Stimulated activated naive CD8-positive, alpha-beta T cell treated with anti-CD3 and anti-CD28 coated beads, Interleukin-15, amount 100 ng/mL, for 72 hours (primary cell): ENCODE measurements around the gene TRUB2.
"Not testable (repeated sequence)": the region's sequence is repeated elsewhere in the genome, so short reads cannot be mapped to it uniquely, and the experiment has no call there.

Experiments
- ATAC-seq: fragments of 150-1000 bp; cut with Tn5 transposase; 2 replicates; pipeline ENCODE4 v1.10.0; 2021; ENCODE audit warnings: mild to moderate bottlenecking, moderate library complexity
- DNase-seq, 2 donors: peaks; one replicate each; pipeline ENCODE4 v3.0.0; 2021 to 2022
- H3K27ac Mint-ChIP-seq, 2 donors: one replicate each; pipeline ENCODE4 v1.8.0; 2022; ENCODE audit warnings: mild to moderate bottlenecking in 2 of 2, mixed read lengths in 2 of 2, moderate library complexity in 2 of 2
- H3K27me3 Mint-ChIP-seq: one replicate; pipeline ENCODE4 v1.8.0; 2022; ENCODE audit warnings: mixed read lengths
- H3K4me1 Mint-ChIP-seq: one replicate; pipeline ENCODE4 v1.8.0; 2022; ENCODE audit warnings: mild to moderate bottlenecking, mixed read lengths
- H3K4me3 Mint-ChIP-seq, 2 donors: one replicate each; pipeline ENCODE4 v1.8.0; 2022; ENCODE audit warnings: mild to moderate bottlenecking in 2 of 2, mixed read lengths in 2 of 2, moderate library complexity in 1 of 2
- H3K9me3 Mint-ChIP-seq, 2 donors: one replicate each; pipeline ENCODE4 v1.8.0; 2022; ENCODE audit warnings: mixed read lengths in 2 of 2

Gene TRUB2

GRCh38 chr9:128349125-128349524, 26.9 kb upstream of the TRUB2 start:
- Mint-ChIP-seq H3K27ac (no peak overlapping the region), H3K4me1 (no peaks in the 10 kb centered on the region), H3K27me3 (no peaks in the 10 kb centered on the region), H3K4me3 (no peak overlapping the region), H3K9me3 (no peaks in the 10 kb centered on the region)
- ATAC-seq, result no peak
- DNase-seq, result no peak

- DNase-seq, result no peak
- peaks cover 10% of the 10 kb centered on the region for H3K4me1 Mint-ChIP-seq
- no peaks in the 10 kb centered on the region for H3K9me3 Mint-ChIP-seq
- peak overlapping the region in 1 of 2 donors; percentile 71 for H3K27ac Mint-ChIP-seq
- no peaks in the 10 kb centered on the region for H3K27me3 Mint-ChIP-seq
- no peak overlapping the region for H3K4me3 Mint-ChIP-seq
- ATAC-seq, result no peak
These were observed 22.8 kb upstream of the TRUB2 start for GRCh38 chr9:128344931-128345605.

GRCh38 chr9:128343855-128344254, 21.6 kb upstream of the TRUB2 start:
- H3K27ac Mint-ChIP-seq, result no peak overlapping the region
- no peak overlapping the region for H3K4me3 Mint-ChIP-seq
- no peaks in the 10 kb centered on the region for H3K9me3 Mint-ChIP-seq
- no peaks in the 10 kb centered on the region for H3K27me3 Mint-ChIP-seq
- ATAC-seq (no peak), DNase-seq (no peak)
- H3K4me1 Mint-ChIP-seq, result peaks cover 15% of the 10 kb centered on the region

DNA sequence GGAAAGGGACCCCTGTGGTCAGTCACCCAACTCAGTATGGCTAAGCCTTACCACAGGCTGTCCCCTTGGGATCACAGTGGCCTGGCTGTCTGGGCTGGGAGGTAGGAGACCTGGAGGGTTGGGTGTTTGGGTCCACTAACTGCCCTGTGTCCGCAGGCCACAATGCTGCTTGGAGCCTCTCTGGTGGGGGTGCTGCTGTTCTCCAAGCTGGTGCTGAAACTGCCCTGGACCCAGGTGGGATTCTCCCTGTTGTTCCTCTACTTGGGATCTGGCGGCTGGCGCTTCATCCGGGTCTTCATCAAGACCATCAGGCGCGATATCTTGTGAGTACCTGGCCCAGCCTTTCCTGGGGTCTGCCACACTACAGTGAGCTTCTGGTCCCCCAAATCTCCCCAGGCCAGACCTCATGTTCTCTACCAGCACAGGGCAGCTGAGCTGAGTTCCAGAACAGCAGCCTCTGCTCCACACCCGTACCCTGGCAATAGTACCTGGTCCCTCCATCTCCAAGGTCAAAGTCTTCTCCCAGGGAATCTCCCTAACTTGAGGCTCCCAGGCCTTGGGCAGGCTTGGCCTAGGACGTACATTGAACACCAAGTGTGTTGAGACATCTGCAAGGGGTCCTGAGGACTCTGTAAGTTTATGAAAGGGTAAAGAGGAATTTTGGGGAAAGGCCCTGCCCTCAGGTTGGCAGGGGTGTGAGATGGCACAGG, 20.9 kb upstream of the TRUB2 start:
- H3K4me1 Mint-ChIP-seq, result peaks cover 15% of the 10 kb centered on the region
- H3K27me3 Mint-ChIP-seq, result no peaks in the 10 kb centered on the region
- no peak overlapping the region for H3K27ac Mint-ChIP-seq
- no peak for ATAC-seq
- H3K9me3 Mint-ChIP-seq, result no peaks in the 10 kb centered on the region
- DNase-seq, result no peak
- no peak overlapping the region for H3K4me3 Mint-ChIP-seq

DNA sequence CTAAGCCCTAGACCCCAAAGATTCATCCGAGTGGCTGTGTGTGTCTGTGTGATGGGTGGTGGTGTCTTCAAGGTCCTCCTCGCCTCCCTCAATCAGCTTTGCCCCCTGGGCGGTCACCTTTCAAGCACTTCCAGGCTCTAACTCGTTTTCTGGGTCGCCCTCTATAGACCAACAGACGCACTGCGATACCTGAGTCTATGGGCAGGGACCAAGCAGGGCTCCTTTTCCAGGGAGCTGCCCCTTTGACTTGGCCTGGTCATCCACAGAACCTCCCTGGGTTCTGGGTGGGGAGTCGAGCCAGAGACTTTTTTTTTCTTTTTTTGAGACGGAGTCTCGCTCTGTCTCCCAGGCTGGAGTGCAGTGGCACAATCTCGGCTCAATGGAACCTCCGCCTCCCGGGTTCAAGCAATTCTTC, 19.2 kb upstream of the TRUB2 start:
- ATAC-seq (peak; percentile 75), DNase-seq (peak; percentile 67 to 79)
- Mint-ChIP-seq H3K9me3 (no peaks in the 10 kb centered on the region), H3K4me3 (peak overlapping the region; percentile 86 to 99), H3K27me3 (no peaks in the 10 kb centered on the region), H3K4me1 (peaks cover 15% of the 10 kb centered on the region), H3K27ac (peak overlapping the region; percentile 45 to 80)

GRCh38 chr9:128340691-128341434, 18.6 kb upstream of the TRUB2 start:
- H3K4me3 Mint-ChIP-seq, result peak overlapping the region; percentile 86 to 99
- H3K27ac Mint-ChIP-seq, result peak overlapping the region; percentile 45 to 80
- H3K9me3 Mint-ChIP-seq, result no peaks in the 10 kb centered on the region
- DNase-seq (no peak), ATAC-seq (peak; percentile 71)
- no peaks in the 10 kb centered on the region for H3K27me3 Mint-ChIP-seq
- peaks cover 15% of the 10 kb centered on the region for H3K4me1 Mint-ChIP-seq

- H3K4me1 Mint-ChIP-seq, result peaks cover 15% of the 10 kb centered on the region
- H3K27me3 Mint-ChIP-seq, result no peaks in the 10 kb centered on the region
- H3K9me3 Mint-ChIP-seq, result no peaks in the 10 kb centered on the region
- H3K4me3 Mint-ChIP-seq, result peak within 1 kb of the TSS; percentile 86 to 99
- peak; percentile 81 to 83 for DNase-seq
- peak within 1 kb of the TSS; percentile 80 to 97 for H3K27ac Mint-ChIP-seq
- ATAC-seq, result peak; percentile 93
These were observed 17.8 kb upstream of the TRUB2 start, which contains the start of gene SLC27A4 for GRCh38 chr9:128339761-128340690. SLC27A4 (plus strand) TSS chr9:128340527; CDS start chr9:128343133, 2,606 bp downstream.

DNA sequence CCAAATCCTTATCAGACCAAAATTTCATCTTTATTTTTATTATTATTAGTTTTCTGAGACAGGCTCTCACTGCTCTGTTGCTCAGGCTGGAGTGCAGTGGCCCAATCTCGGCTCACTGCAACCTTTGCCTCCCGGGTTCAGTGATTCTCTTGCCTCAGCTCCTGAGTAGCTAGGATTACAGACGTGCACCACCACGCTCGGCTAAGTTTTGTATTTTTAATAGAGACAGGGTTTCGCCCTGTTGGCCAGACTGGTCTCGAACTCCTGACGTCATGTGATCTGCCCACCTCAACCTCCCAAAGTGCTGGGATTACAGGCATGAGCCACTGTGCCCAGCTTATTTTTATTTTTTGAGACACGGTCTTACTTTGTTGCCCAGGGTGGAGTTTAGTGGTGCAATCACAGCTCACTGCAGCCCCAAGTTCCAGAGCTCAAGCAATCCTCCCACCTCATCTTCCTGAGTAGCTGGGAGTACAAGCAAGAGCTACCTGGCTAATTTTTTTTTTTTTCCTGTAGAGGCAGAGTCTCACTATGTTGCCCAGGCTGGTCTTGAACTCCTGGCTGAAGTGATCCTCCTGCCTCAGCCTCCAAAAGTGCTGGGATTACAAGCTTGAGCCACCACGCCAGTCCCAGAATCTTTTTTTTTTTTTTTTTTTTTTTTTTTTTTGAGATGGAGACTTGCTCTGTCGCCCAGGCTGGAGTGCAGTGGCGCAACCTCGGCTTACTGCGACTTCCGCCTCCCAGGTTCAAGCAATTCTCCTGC, 16.8 kb upstream of the TRUB2 start:
- H3K4me1 Mint-ChIP-seq, result peaks cover 15% of the 10 kb centered on the region
- not testable (repeated sequence) for H3K9me3 Mint-ChIP-seq, H3K27ac Mint-ChIP-seq, ATAC-seq, H3K27me3 Mint-ChIP-seq, DNase-seq
- H3K4me3 Mint-ChIP-seq, result peak overlapping the region; percentile 86 to 99

DNA sequence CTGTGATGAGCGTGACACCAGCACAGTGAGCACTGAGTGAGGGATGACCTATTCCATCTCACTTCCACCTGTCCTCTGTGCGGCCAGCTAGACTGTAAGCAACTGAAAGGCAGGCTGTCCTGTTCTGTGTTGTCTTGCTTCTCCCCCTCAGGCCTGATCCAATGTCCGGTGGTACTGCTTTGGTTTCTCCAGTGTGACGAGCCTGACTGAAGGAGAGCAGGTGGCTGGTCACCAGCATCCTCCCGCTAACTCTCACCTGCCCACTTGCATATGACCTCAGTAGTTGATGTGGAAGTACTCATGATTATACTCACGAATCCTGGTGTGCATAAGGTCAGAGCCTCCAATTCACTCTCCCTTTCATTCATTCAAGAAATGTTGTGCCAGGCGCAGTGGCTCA, 15.7 kb upstream of the TRUB2 start:
- Mint-ChIP-seq H3K27ac (no peak overlapping the region), H3K9me3 (no peaks in the 10 kb centered on the region), H3K27me3 (no peaks in the 10 kb centered on the region), H3K4me1 (peaks cover 15% of the 10 kb centered on the region), H3K4me3 (no peak overlapping the region)
- no peak for ATAC-seq
- DNase-seq, result no peak

DNA sequence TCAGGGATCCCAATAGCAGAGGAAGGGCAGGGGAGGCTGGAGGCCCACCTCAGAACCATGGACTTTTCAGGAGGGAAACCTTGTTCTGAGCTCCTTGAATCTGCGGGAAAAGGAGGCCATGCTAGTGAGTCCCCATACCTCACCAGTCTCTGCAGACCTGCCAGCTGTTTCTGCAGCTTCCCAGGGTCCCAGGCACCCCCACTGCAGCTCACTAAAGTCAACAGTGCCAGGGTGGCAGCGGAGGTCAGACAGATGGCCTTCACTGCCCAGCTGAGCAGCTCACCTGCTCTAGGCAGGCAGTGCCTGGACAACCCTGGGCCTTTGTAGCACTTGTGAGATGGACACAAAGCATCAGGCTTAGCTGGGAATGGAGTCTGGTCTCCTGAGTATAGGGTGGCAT, 13.7 kb upstream of the TRUB2 start:
- Mint-ChIP-seq H3K4me3 (no peak overlapping the region), H3K27me3 (no peaks in the 10 kb centered on the region), H3K9me3 (no peaks in the 10 kb centered on the region), H3K27ac (no peak overlapping the region), H3K4me1 (peaks cover 7% of the 10 kb centered on the region)
- ATAC-seq, result no peak
- no peak for DNase-seq

DNA sequence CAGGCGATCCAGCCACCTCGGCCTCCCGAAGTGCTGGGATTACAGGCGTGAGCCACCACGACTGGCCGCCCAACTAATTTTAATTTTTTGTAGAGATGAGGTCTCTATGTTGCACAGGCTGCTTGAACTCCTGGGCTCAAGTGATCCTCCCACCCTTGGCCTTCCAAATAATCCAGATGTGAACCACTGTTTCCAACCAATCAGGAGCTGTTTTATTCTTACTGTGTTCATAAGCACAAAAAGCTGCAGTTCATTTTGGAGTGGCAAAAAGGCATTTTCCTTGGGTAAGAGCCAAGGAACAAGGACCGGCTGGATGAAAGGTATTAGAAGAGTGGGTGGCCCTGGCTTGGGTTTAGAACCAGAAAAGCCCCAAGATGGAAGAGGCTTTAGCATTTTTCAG, 12.9 kb upstream of the TRUB2 start:
- H3K4me3 Mint-ChIP-seq, result no peak overlapping the region
- H3K27me3 Mint-ChIP-seq, result no peaks in the 10 kb centered on the region
- peaks cover 7% of the 10 kb centered on the region for H3K4me1 Mint-ChIP-seq
- no peak for DNase-seq
- H3K9me3 Mint-ChIP-seq, result no peaks in the 10 kb centered on the region
- ATAC-seq, result no peak
- no peak overlapping the region for H3K27ac Mint-ChIP-seq

DNA sequence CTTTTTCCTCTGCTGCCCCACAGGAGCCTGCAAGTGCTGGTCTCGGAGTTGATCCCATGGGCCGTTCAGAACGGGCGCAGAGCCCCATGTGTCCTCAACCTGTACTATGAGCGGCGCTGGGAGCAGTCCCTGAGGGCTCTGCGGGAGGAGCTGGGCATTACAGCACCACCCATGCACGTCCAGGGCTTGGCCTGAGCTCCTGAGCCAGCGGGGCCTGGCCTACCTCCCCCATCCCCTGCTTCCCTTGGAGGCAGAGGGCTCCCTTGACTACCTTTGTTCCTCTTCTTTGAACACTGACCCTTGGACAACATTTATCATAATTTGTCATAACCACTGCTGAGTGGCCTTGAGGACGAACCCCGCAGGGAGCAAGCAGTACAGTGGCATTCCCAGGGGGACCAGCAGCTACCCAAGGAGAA, 11.2 kb upstream of the TRUB2 start:
- Mint-ChIP-seq H3K4me3 (no peak overlapping the region), H3K27me3 (no peaks in the 10 kb centered on the region), H3K27ac (no peak overlapping the region), H3K4me1 (no peaks in the 10 kb centered on the region), H3K9me3 (no peaks in the 10 kb centered on the region)
- no peak for ATAC-seq
- no peak for DNase-seq

GRCh38 chr9:128325629-128326028, 3.4 kb upstream of the TRUB2 start:
- H3K4me1 Mint-ChIP-seq, result peaks cover 25% of the 10 kb centered on the region
- H3K27ac Mint-ChIP-seq, result no peak overlapping the region
- H3K9me3 Mint-ChIP-seq, result no peaks in the 10 kb centered on the region
- no peaks in the 10 kb centered on the region for H3K27me3 Mint-ChIP-seq
- DNase-seq (no peak), ATAC-seq (no peak)
- H3K4me3 Mint-ChIP-seq, result no peak overlapping the region

- Mint-ChIP-seq H3K27me3 (no peaks in the 10 kb centered on the region), H3K4me1 (peaks cover 25% of the 10 kb centered on the region), H3K4me3 (peak overlapping the region; percentile 19 to 90), H3K9me3 (no peaks in the 10 kb centered on the region), H3K27ac (peak overlapping the region in 1 of 2 donors; percentile 46)
- DNase-seq (no peak), ATAC-seq (no peak)
These were observed 2.2 kb upstream of the TRUB2 start for GRCh38 chr9:128324401-128324800.
